Osteoblast (primary cell): Measurements from ENCODE around the gene HSD17B8. TPM values are rescaled to one million over a fixed set of nuclear protein-coding genes. Genes with fewer than 3 reads are reported as not detected.
"Not testable (repeated sequence)": the region's sequence is repeated elsewhere in the genome, so short reads cannot be mapped to it uniquely, and the experiment has no call there.

Experiments used
- DNase-seq: peaks from one replicate; pipeline ENCODE4 v3.0.0; 2011; ENCODE audit warnings: low spot score, mixed read lengths; ENCODE audit not compliant: insufficient read length; ENCODE audit errors: missing footprints
- H2AFZ ChIP-seq: 2 replicates; pipeline ENCODE4 v1.6.0; 2011; ENCODE audit warnings: mild to moderate bottlenecking, low read length
- H3K27ac ChIP-seq: 2 replicates; pipeline ENCODE4 v1.5.1; 2011; ENCODE audit warnings: mild to moderate bottlenecking, low read depth, low read length, moderate library complexity
- H3K27me3 ChIP-seq: 2 replicates; pipeline ENCODE4 v1.6.0; 2012; ENCODE audit warnings: mild to moderate bottlenecking, control low read depth, inconsistent platforms, low read length, moderate library complexity; ENCODE audit not compliant: insufficient read depth
- H3K36me3 ChIP-seq: 2 replicates; pipeline ENCODE4 v1.5.1; 2011; ENCODE audit warnings: mild to moderate bottlenecking, low read length, control low read depth, moderate library complexity; ENCODE audit not compliant: insufficient read depth
- H3K4me1 ChIP-seq: 2 replicates; pipeline ENCODE4 v1.5.1; 2011; ENCODE audit warnings: mild to moderate bottlenecking, low read length, control low read depth, moderate library complexity; ENCODE audit not compliant: insufficient read depth
- H3K4me2 ChIP-seq: 2 replicates; pipeline ENCODE4 v1.6.0; 2011; ENCODE audit warnings: mild to moderate bottlenecking, low read length; ENCODE audit not compliant: insufficient read depth
- H3K4me3 ChIP-seq: fragments of 200-600 bp; sonication (generic); 3 replicates; pipeline ENCODE4 v1.5.1; 2012; ENCODE audit warnings: mild to moderate bottlenecking, low read length, inconsistent platforms; ENCODE audit not compliant: insufficient read depth
- H3K79me2 ChIP-seq: 2 replicates; pipeline ENCODE4 v1.6.0; 2012; ENCODE audit warnings: mild to moderate bottlenecking, low read length, control low read depth, inconsistent platforms; ENCODE audit not compliant: insufficient read depth
- H3K9me3 ChIP-seq: 2 replicates; pipeline ENCODE4 v1.5.1; 2011; ENCODE audit warnings: low read depth, low read length, control low read depth
- H4K20me1 ChIP-seq: 2 replicates; pipeline ENCODE4 v1.6.0; 2012; ENCODE audit warnings: mild to moderate bottlenecking, low read length, control low read depth; ENCODE audit not compliant: insufficient read depth
- CTCF ChIP-seq: IDR thresholded peaks from 2 replicates; pipeline ENCODE4 v1.5.1; 2011; ENCODE audit warnings: mild to moderate bottlenecking, low read depth, low read length, moderate library complexity; ENCODE audit errors: extremely low read depth
- total RNA-seq: library from RNA; depleted of rRNA; stranded (reverse); fragments of >200 nt; gene quantifications from 2 replicates; pipeline ENCODE4 v1.2.3, GENCODE V29; 2012

Gene HSD17B8
- total RNA-seq, 1 donor, result 3.3 TPM

GRCh38 chr6:33217681-33218080 lies 13.2 kb downstream of the HSD17B8 start:
- H3K79me2 ChIP-seq, result no peaks in the 10 kb centered on the region
- H3K4me2 ChIP-seq, result no peak overlapping the region
- H3K4me1 ChIP-seq, result peaks cover 7% of the 10 kb centered on the region
- H4K20me1 ChIP-seq, result no peaks in the 10 kb centered on the region
- no peak overlapping the region for H3K4me3 ChIP-seq
- peak; percentile 62 for DNase-seq
- H2AFZ ChIP-seq, result no peak overlapping the region
- H3K9me3 ChIP-seq, result no peaks in the 10 kb centered on the region
- no peaks in the 10 kb centered on the region for H3K36me3 ChIP-seq
- TF ChIP-seq CTCF, result no peak
- no peak overlapping the region for H3K27ac ChIP-seq
- H3K27me3 ChIP-seq, result peaks cover 4% of the 10 kb centered on the region

GRCh38 chr6:33226503-33227120 lies 22.2 kb downstream of the HSD17B8 start:
- not testable (repeated sequence) for H3K4me1 ChIP-seq, H3K4me3 ChIP-seq, H4K20me1 ChIP-seq, DNase-seq, H3K9me3 ChIP-seq, H2AFZ ChIP-seq, H3K27ac ChIP-seq, H3K36me3 ChIP-seq, H3K79me2 ChIP-seq, H3K4me2 ChIP-seq
- H3K27me3 ChIP-seq, result peaks cover 13% of the 10 kb centered on the region

GRCh38 chr6:33235221-33235634 lies 30.8 kb downstream of the HSD17B8 start:
- Histone ChIP-seq H2AFZ (no peak overlapping the region), H3K79me2 (no peaks in the 10 kb centered on the region), H3K4me1 (no peaks in the 10 kb centered on the region), H3K4me2 (no peak overlapping the region), H3K9me3 (no peaks in the 10 kb centered on the region), H3K36me3 (no peaks in the 10 kb centered on the region), H4K20me1 (no peaks in the 10 kb centered on the region), H3K27ac (no peak overlapping the region), H3K27me3 (peaks cover 21% of the 10 kb centered on the region), H3K4me3 (no peak overlapping the region)
- no peak for DNase-seq
- TF ChIP-seq CTCF, result no peak

- Histone ChIP-seq H4K20me1 (no peaks in the 10 kb centered on the region), H3K4me1 (no peaks in the 10 kb centered on the region), H3K9me3 (no peaks in the 10 kb centered on the region), H3K4me2 (no peak overlapping the region), H3K27ac (no peak overlapping the region), H3K27me3 (peaks cover 22% of the 10 kb centered on the region), H3K4me3 (no peak overlapping the region), H3K36me3 (no peaks in the 10 kb centered on the region), H2AFZ (no peak overlapping the region), H3K79me2 (no peaks in the 10 kb centered on the region)
- no peak for DNase-seq
- no peak for TF ChIP-seq CTCF
Measured at GRCh38 chr6:33236328-33236727, 31.9 kb downstream of the HSD17B8 start.
